ENCODE results near the gene JCHAIN. TPM values are rescaled to one million over a fixed set of nuclear protein-coding genes. Genes with fewer than 3 reads are reported as not detected.
A peak's percentile ranks its signal among the peaks of the same experiment; 100 is the strongest.

JCHAIN gene
- total and polyA plus RNA-seq, 9 of the 15 experiments (the other 6 are each of a cell fraction or from before 2014, with no cell fraction given), result 0.04 to 0.68 (median 0.26) TPM; not detected in 5

GRCh38 chr4:70629469-70630090 lies 36.7 kb downstream of the JCHAIN start:
- DNase-seq (ENCODE audit: extremely low read depth in 1 of 4, low spot score in 3 of 4), result no peak
- in situ Hi-C loops (cut with MboI) (no loop called here), intact Hi-C loops (cut with micrococcal nuclease) (no loop called here)
- Histone ChIP-seq H3K9me1 (ENCODE audit: control insufficient read depth, insufficient read depth, low read length) (no peaks in the 10 kb centered on the region), H3K36me3 (ENCODE audit: control insufficient read depth, insufficient read depth, low read length) (no peaks in the 10 kb centered on the region), H3K9ac (ENCODE audit: insufficient read depth in 1 of 2, low read depth in 2 of 2, low read length in 2 of 2) (no peak overlapping the region), H4K20me1 (replicated peaks; ENCODE audit: control insufficient read depth, insufficient read depth, low read length) (no peaks in the 10 kb centered on the region), H3K27ac (ENCODE audit: extremely low read depth, low read depth, low read length) (no peak overlapping the region), H2AFZ (ENCODE audit: low read depth, low read length) (no peak overlapping the region), H3K4me2 (ENCODE audit: insufficient read depth, low read length) (no peak overlapping the region), H3K79me2 (ENCODE audit: control insufficient read depth, insufficient read depth, low read length) (no peaks in the 10 kb centered on the region), H3K9me3 (replicated peaks; ENCODE audit: control insufficient read depth, insufficient read depth, low read depth, low read length) (no peaks in the 10 kb centered on the region), H3K4me1 (replicated peaks in 1 of 2; ENCODE audit: control insufficient read depth in 2 of 2, insufficient read depth in 2 of 2, low read length in 2 of 2) (no peaks in the 10 kb centered on the region; a peak in 1 of 5 replicates), H3K27me3 (ENCODE audit: control insufficient read depth in 2 of 2, insufficient read depth in 2 of 2, low read length in 2 of 2) (no peaks in the 10 kb centered on the region), H3K4me3 (no peak overlapping the region)
- BruUV-seq (replicated peaks), result no TSS peak
- no peak for ATAC-seq
- 30% methylated on average over 1 of the region's 1 CpG for WGBS (ENCODE audit: insufficient coverage, low coverage, missing lambda C conversion rate)
- ChIA-PET POLR2A (no interaction called here), CTCF (ENCODE audit: low intra/inter-chr PET ratio) (no interaction called here)
- TF ChIP-seq XRCC4 (IDR thresholded peaks at IDR 0.05; ENCODE audit: extremely low read depth, insufficient read depth, insufficient read length) (no peak), PRMT5 (CRISPR knock-in tag; IDR thresholded peaks at IDR 0.05) (no peak), KLF6 (CRISPR knock-in tag; IDR thresholded peaks at IDR 0.05; ENCODE audit: borderline replicate concordance) (no peak), ZNF23 (CRISPR knock-in tag; IDR thresholded peaks at IDR 0.05) (no peak), SRSF9 (IDR thresholded peaks at IDR 0.05; ENCODE audit: borderline replicate concordance, low read depth, low read length) (no peak), ZBTB7A (IDR thresholded peaks at IDR 0.05; ENCODE audit: borderline replicate concordance, control insufficient read depth, low read depth, low read length) (no peak), NBN (IDR thresholded peaks at IDR 0.05; ENCODE audit: low read depth) (no peak)
- TF ChIP-seq, protein P1, sequence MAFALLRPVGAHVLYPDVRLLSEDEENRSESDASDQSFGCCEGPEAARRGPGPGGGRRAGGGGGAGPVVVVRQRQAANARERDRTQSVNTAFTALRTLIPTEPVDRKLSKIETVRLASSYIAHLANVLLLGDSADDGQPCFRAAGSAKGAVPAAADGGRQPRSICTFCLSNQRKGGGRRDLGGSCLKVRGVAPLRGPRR (CRISPR knock-in tag; IDR thresholded peaks at IDR 0.05), result no peak
- peak; percentile 11 for FAIRE-seq
